GM12892 (cell line): ENCODE measurements around the gene PRICKLE2.

Experiments
- POLR2A ChIP-seq: IDR thresholded peaks from 2 replicates; pipeline ENCODE4 v1.6.1; 2011; ENCODE audit warnings: low read depth, low read length, control low read depth
- POLR2AphosphoS5 ChIP-seq: IDR thresholded peaks from 2 replicates; pipeline ENCODE4 v1.6.1; 2011; ENCODE audit warnings: low read depth, low read length, control low read depth
- TAF1 ChIP-seq: IDR thresholded peaks from 2 replicates; pipeline ENCODE4 v1.6.1; 2011; ENCODE audit warnings: low read depth, mild to moderate bottlenecking, control low read depth, low read length, borderline replicate concordance

DNA sequence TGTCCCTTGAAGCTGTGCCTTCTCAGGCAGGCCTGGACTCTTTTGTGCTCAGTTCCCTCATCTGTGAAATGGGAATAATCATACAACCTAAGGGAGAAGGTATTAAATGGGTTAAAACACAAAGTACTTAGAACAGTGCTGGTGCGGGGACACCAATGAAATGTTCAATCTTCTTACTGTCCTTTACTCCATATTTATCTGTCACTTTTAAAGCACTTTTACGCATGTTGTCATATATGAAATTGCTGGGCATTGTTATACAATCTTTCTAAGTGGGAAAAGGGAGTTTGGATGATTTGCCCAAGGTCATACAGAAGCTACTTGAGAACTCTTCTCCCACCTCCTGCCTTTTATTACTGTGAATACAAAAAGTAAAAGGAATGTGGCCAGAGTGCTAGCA lies 114.2 kb downstream of the PRICKLE2 start:
- no peak for TF ChIP-seq POLR2AphosphoS5
- TF ChIP-seq POLR2A: no peak
- no peak for TF ChIP-seq TAF1
